GM23338 (cell line): Measurements from ENCODE around the gene ABCA7.

ENCODE experiments used
- EZH2 ChIP-seq: fragments of 200-600 bp; sonication (generic); IDR thresholded peaks from one replicate; pipeline ENCODE4 v1.8.0; 2017; ENCODE audit warnings: antibody characterized with exemption, mild to moderate bottlenecking, low read depth; ENCODE audit not compliant: unreplicated experiment
- POLR2AphosphoS5 ChIP-seq: IDR thresholded peaks from 2 replicates; pipeline ENCODE4 v1.6.1; 2016; ENCODE audit warnings: antibody characterized with exemption, low read depth
- TF ChIP-seq, protein P1 (sequence below), 2 experiments: fragments of 200-600 bp in 1 of 2; sonication (generic) in 1 of 2; conservative IDR thresholded peaks; 2 replicates each; pipeline versions ENCODE4 v1.5.1 to v1.6.1; 2016 to 2017; ENCODE audit warnings: antibody characterized with exemption in 2 of 2, low read depth in 2 of 2, mild to moderate bottlenecking in 2 of 2, moderate library complexity in 1 of 2

DNA sequence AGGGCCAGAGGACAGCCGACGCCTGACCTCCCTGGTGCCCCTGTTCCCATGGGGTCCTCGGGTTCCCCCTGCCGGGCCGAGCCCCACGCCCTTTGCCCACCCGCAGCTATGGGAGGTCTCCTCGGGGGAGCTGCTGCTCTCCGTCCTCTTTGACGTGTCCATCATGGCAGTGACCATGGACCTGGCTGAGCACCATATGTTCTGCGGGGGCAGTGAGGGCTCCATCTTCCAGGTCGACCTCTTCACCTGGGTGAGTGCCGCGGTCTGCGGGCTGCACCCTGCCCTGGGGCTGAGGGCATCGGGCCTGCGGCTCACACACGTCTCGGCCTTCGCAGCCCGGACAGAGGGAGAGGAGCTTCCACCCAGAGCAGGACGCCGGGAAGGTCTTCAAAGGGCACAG lies 49.2 kb upstream of the ABCA7 start:
- no peak for TF ChIP-seq POLR2AphosphoS5
- TF ChIP-seq, protein P1, sequence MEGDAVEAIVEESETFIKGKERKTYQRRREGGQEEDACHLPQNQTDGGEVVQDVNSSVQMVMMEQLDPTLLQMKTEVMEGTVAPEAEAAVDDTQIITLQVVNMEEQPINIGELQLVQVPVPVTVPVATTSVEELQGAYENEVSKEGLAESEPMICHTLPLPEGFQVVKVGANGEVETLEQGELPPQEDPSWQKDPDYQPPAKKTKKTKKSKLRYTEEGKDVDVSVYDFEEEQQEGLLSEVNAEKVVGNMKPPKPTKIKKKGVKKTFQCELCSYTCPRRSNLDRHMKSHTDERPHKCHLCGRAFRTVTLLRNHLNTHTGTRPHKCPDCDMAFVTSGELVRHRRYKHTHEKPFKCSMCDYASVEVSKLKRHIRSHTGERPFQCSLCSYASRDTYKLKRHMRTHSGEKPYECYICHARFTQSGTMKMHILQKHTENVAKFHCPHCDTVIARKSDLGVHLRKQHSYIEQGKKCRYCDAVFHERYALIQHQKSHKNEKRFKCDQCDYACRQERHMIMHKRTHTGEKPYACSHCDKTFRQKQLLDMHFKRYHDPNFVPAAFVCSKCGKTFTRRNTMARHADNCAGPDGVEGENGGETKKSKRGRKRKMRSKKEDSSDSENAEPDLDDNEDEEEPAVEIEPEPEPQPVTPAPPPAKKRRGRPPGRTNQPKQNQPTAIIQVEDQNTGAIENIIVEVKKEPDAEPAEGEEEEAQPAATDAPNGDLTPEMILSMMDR (conservative IDR thresholded peaks at IDR 0.05; ENCODE audit: low read depth in 2 of 2) = no peak
- TF ChIP-seq EZH2 = no peak
